GM12872 (cell line): ENCODE measurements around the gene MEIKIN.

Experiments used
- CTCF ChIP-seq: IDR thresholded peaks from 3 replicates; pipeline ENCODE4 v1.5.1; 2011; ENCODE audit warnings: low read depth, mild to moderate bottlenecking, low read length, moderate library complexity; ENCODE audit not compliant: insufficient read depth

The MEIKIN gene

GRCh38 chr5:131769961-131770360 is 175.5 kb downstream of the MEIKIN start:
- TF ChIP-seq CTCF: no peak

DNA sequence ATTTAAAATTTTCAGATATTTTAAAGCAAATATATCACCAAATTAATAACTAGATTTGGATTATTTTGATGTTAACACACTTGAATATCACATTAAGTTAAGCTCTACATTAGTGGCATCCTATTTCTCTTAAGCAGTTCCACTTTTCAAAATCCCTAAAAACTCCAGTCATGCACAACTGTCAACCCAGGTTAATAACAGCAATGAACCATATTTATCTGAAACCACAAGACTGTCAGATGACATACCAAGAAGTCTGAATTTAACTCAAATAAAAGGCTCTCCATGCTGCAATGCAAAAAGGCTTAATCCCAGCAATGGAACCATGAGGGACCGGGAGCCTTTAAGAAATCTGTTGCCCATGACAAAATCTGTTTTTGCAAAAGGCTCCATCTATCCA is 176.1 kb downstream of the MEIKIN start:
- no peak for TF ChIP-seq CTCF

GRCh38 chr5:131767891-131768290 is 177.6 kb downstream of the MEIKIN start:
- no peak for TF ChIP-seq CTCF

DNA sequence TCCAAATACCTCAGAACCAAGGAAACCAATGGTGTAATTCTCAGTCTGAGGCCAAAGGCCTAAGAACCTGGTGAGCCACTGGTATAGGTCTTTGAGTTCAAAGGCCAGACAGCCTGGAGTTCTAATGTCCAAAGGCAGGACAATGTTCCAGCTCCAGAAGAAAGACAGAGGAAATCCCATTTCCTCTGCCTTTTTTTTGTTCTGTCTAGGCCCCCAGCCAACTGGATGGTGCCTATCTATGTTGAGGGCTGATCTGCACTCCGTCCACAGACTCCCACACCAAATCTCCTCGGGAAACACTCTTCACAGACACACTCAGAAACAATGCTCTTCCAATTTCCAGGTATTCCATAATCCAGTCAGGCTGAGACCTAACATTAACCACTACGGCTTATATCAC is 178.8 kb downstream of the MEIKIN start:
- TF ChIP-seq CTCF: no peak

- TF ChIP-seq CTCF: no peak
Observed at GRCh38 chr5:131765261-131765660, 180.2 kb downstream of the MEIKIN start.

GRCh38 chr5:131763968-131764367 is 181.5 kb downstream of the MEIKIN start:
- no peak for TF ChIP-seq CTCF

DNA sequence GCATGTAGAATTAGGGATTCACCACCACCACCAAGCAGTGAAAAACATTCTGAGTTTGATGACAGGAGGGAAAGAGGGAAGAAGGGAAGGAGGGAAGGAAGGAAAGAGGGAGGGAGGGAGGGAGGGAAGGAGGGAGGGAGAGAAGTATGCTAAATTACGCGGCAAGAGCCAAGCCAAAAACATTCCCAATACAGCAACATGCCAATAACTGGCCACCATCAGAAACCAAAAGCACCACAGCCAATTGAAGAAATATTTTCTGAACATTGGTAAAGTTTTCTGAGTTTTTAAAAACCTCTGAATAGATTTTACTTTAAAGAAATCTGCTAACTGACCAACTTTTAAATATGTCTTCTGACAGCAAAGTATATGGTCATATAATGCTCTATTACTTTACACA is 184.7 kb downstream of the MEIKIN start:
- no peak for TF ChIP-seq CTCF

- no peak for TF ChIP-seq CTCF
Observed at GRCh38 chr5:131759704-131760103, 185.8 kb downstream of the MEIKIN start.
